ENCODE measurements around the gene HLA-A.
A peak's percentile ranks its signal among the peaks of the same experiment; 100 is the strongest.

- TF ChIP-seq, protein P1, sequence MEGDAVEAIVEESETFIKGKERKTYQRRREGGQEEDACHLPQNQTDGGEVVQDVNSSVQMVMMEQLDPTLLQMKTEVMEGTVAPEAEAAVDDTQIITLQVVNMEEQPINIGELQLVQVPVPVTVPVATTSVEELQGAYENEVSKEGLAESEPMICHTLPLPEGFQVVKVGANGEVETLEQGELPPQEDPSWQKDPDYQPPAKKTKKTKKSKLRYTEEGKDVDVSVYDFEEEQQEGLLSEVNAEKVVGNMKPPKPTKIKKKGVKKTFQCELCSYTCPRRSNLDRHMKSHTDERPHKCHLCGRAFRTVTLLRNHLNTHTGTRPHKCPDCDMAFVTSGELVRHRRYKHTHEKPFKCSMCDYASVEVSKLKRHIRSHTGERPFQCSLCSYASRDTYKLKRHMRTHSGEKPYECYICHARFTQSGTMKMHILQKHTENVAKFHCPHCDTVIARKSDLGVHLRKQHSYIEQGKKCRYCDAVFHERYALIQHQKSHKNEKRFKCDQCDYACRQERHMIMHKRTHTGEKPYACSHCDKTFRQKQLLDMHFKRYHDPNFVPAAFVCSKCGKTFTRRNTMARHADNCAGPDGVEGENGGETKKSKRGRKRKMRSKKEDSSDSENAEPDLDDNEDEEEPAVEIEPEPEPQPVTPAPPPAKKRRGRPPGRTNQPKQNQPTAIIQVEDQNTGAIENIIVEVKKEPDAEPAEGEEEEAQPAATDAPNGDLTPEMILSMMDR (IDR thresholded peaks at IDR 0.05) = peak; percentile 26 to 51 (median 33)
- peak; percentile 4 to 64 for TF ChIP-seq EP300 (IDR thresholded peaks at IDR 0.05)
Observed at GRCh38 chr6:29976588-29977424, 34.5 kb downstream of the HLA-A start.
